Stomach smooth muscle (tissue), 2 donors: ENCODE measurements around the gene CXXC5.

Experiments used
- H3K27ac ChIP-seq: one replicate; pipeline ENCODE4 v1.7.0; 2013; ENCODE audit warnings: mild to moderate bottlenecking, low read length, inconsistent platforms
- H3K27me3 ChIP-seq, 2 donors: one replicate each; pipeline ENCODE4 v1.7.0; 2013; ENCODE audit warnings: low read length in 2 of 2; ENCODE audit not compliant: insufficient read depth in 2 of 2, control insufficient read depth in 1 of 2
- H3K36me3 ChIP-seq, 2 donors: one replicate each; pipeline ENCODE4 v1.7.0; 2013; ENCODE audit warnings: low read length in 2 of 2; ENCODE audit not compliant: control insufficient read depth in 2 of 2, insufficient read depth in 2 of 2
- H3K4me1 ChIP-seq: one replicate; pipeline ENCODE4 v1.7.0; 2013; ENCODE audit warnings: low read length; ENCODE audit not compliant: control insufficient read depth, insufficient read depth
- H3K4me3 ChIP-seq, 2 donors: one replicate each; pipeline ENCODE4 v1.7.0; 2013; ENCODE audit warnings: low read length in 2 of 2
- H3K9ac ChIP-seq, 2 donors: one replicate each; pipeline ENCODE4 v1.7.0; 2013; ENCODE audit warnings: low read length in 2 of 2, mild to moderate bottlenecking in 1 of 2
- H3K9me3 ChIP-seq, 2 donors: one replicate each; pipeline ENCODE4 v1.7.0; 2013; ENCODE audit warnings: low read length in 2 of 2; ENCODE audit not compliant: control insufficient read depth in 2 of 2
- donor health status: healthy.
- donor health status: Pancreatic carcinoma.

The CXXC5 gene

GRCh38 chr5:139699351-139699750, 51.2 kb downstream of the CXXC5 start:
- H3K9ac ChIP-seq: no peak overlapping the region
- no peaks in the 10 kb centered on the region for H3K36me3 ChIP-seq
- H3K4me1 ChIP-seq: peaks cover 33% of the 10 kb centered on the region
- no peaks in the 10 kb centered on the region for H3K9me3 ChIP-seq
- no peaks in the 10 kb centered on the region for H3K27me3 ChIP-seq
- peak overlapping the region in 1 of 2 donors; percentile 35 for H3K4me3 ChIP-seq
- peak overlapping the region; percentile 90 for H3K27ac ChIP-seq

- H3K27ac ChIP-seq: no peak overlapping the region
- H3K27me3 ChIP-seq: no peaks in the 10 kb centered on the region
- H3K4me3 ChIP-seq: no peak overlapping the region
- peaks cover 33% of the 10 kb centered on the region for H3K4me1 ChIP-seq
- no peak overlapping the region for H3K9ac ChIP-seq
- H3K9me3 ChIP-seq: no peaks in the 10 kb centered on the region
- H3K36me3 ChIP-seq: no peaks in the 10 kb centered on the region
These were observed 52.5 kb downstream of the CXXC5 start for GRCh38 chr5:139700711-139701055.

- no peak overlapping the region for H3K27ac ChIP-seq
- H3K4me1 ChIP-seq: peaks cover 32% of the 10 kb centered on the region
- H3K9ac ChIP-seq: no peak overlapping the region
- no peak overlapping the region for H3K4me3 ChIP-seq
- no peaks in the 10 kb centered on the region for H3K9me3 ChIP-seq
- H3K36me3 ChIP-seq: no peaks in the 10 kb centered on the region
- no peaks in the 10 kb centered on the region for H3K27me3 ChIP-seq
These were observed 53.0 kb downstream of the CXXC5 start for GRCh38 chr5:139701056-139701741.

GRCh38 chr5:139702548-139702947, 54.4 kb downstream of the CXXC5 start:
- H3K4me3 ChIP-seq: no peak overlapping the region
- H3K27ac ChIP-seq: no peak overlapping the region
- H3K9ac ChIP-seq: no peak overlapping the region
- no peaks in the 10 kb centered on the region for H3K36me3 ChIP-seq
- no peaks in the 10 kb centered on the region for H3K27me3 ChIP-seq
- peaks cover 20% of the 10 kb centered on the region for H3K4me1 ChIP-seq
- H3K9me3 ChIP-seq: no peaks in the 10 kb centered on the region

GRCh38 chr5:139704748-139705147, 56.6 kb downstream of the CXXC5 start:
- H3K4me1 ChIP-seq: peaks cover 11% of the 10 kb centered on the region
- H3K27me3 ChIP-seq: no peaks in the 10 kb centered on the region

GRCh38 chr5:139705191-139705590, 57.0 kb downstream of the CXXC5 start:
- Histone ChIP-seq H3K27me3 (no peaks in the 10 kb centered on the region), H3K4me1 (peaks cover 14% of the 10 kb centered on the region), H3K27ac (no peak overlapping the region), H3K9me3 (no peaks in the 10 kb centered on the region), H3K9ac (no peak overlapping the region), H3K4me3 (no peak overlapping the region), H3K36me3 (no peaks in the 10 kb centered on the region)

More at GRCh38 chr5:139704748-139705147, 56.6 kb downstream of the CXXC5 start:
- Histone ChIP-seq H3K36me3 (no peaks in the 10 kb centered on the region), H3K27ac (no peak overlapping the region), H3K9me3 (no peaks in the 10 kb centered on the region), H3K4me3 (no peak overlapping the region), H3K9ac (no peak overlapping the region)

GRCh38 chr5:139705655-139706587, 57.8 kb downstream of the CXXC5 start:
- peaks cover 0 to 2% of the 10 kb centered on the region in 2 donors for H3K27me3 ChIP-seq
- H3K27ac ChIP-seq: no peak overlapping the region
- H3K9ac ChIP-seq: no peak overlapping the region
- peaks cover 20% of the 10 kb centered on the region for H3K4me1 ChIP-seq
- H3K4me3 ChIP-seq: no peak overlapping the region
- H3K36me3 ChIP-seq: no peaks in the 10 kb centered on the region
- H3K9me3 ChIP-seq: no peaks in the 10 kb centered on the region

GRCh38 chr5:139707445-139708003, 59.4 kb downstream of the CXXC5 start:
- peaks cover 30% of the 10 kb centered on the region for H3K4me1 ChIP-seq

GRCh38 chr5:139708434-139708861, 60.3 kb downstream of the CXXC5 start:
- Histone ChIP-seq H3K9ac (no peak overlapping the region), H3K36me3 (no peaks in the 10 kb centered on the region), H3K27ac (peak overlapping the region; percentile 31), H3K9me3 (no peaks in the 10 kb centered on the region), H3K4me1 (peaks cover 31% of the 10 kb centered on the region), H3K27me3 (peaks cover 0 to 2% of the 10 kb centered on the region in 2 donors), H3K4me3 (no peak overlapping the region)

More at GRCh38 chr5:139707445-139708003, 59.4 kb downstream of the CXXC5 start:
- no peaks in the 10 kb centered on the region for H3K36me3 ChIP-seq
- no peaks in the 10 kb centered on the region for H3K9me3 ChIP-seq
- H3K4me3 ChIP-seq: no peak overlapping the region
- no peak overlapping the region for H3K9ac ChIP-seq
- H3K27ac ChIP-seq: no peak overlapping the region
- peaks cover 0 to 2% of the 10 kb centered on the region in 2 donors for H3K27me3 ChIP-seq

GRCh38 chr5:139708877-139709581, 60.9 kb downstream of the CXXC5 start:
- Histone ChIP-seq H3K36me3 (no peaks in the 10 kb centered on the region), H3K9me3 (no peaks in the 10 kb centered on the region), H3K4me3 (peak overlapping the region; percentile 12 to 55), H3K27me3 (peaks cover 0 to 2% of the 10 kb centered on the region in 2 donors), H3K27ac (peak overlapping the region; percentile 31), H3K9ac (peak overlapping the region in 1 of 2 donors; percentile 25), H3K4me1 (peaks cover 31% of the 10 kb centered on the region)
